GM21447 (cell line): ENCODE results near the gene TAMALIN.

Experiments
- ATAC-seq: cut with Tn5 transposase; IDR thresholded peaks from one replicate; pipeline ENCODE4 v1.9.1; 2021; ENCODE audit not compliant: unreplicated experiment

Gene TAMALIN

DNA sequence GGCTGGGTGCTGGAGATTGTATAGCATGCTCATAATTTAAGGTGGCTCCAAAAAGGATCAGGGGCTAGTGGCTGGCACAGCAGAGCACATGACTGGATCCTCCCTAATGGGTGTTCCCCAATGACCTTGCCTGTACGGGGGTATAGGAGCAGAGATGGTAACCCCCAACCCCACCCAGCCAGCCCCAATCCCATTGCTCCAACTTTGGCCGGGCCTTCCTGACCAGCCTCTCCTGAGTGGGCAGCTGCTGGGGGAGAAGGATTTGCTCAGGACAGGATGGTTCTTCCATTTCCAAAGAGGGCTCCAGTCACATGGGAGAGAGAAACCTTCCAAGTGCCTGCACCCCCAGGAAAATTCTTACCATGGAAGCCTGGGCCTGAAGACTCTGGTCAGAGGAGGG is 29.2 kb downstream of the TAMALIN start:
- no peak for ATAC-seq

DNA sequence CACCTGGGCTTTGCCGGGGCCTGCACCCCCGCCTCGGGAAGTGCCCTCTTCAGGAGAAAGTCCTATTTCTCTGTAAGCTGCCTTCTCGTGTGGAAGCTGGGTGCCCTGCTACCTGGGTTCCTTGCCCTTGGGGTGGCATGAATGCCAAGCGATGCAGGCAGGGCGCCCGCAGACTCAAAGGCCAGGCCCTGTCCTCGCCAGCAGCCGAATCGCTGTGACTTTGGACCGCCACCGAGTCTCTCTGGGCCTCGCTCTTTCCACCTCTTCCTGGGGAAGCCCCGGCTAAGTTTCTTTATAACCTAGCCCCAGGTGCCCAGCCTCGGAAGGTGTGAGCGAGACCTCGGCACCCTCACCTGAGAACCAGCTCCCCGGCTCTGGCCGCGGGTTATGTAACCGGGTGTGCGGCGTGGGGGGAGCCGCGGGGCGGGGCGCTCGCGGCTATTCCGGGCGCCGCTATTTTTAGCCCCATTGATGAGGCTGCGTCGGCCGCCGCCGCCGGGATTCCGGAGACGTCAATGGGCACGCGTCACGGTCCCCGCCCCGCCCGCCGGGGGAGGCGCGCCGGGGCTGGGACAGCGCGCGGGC is 29.9 kb downstream of the TAMALIN start:
- ATAC-seq = peak; percentile 43

DNA sequence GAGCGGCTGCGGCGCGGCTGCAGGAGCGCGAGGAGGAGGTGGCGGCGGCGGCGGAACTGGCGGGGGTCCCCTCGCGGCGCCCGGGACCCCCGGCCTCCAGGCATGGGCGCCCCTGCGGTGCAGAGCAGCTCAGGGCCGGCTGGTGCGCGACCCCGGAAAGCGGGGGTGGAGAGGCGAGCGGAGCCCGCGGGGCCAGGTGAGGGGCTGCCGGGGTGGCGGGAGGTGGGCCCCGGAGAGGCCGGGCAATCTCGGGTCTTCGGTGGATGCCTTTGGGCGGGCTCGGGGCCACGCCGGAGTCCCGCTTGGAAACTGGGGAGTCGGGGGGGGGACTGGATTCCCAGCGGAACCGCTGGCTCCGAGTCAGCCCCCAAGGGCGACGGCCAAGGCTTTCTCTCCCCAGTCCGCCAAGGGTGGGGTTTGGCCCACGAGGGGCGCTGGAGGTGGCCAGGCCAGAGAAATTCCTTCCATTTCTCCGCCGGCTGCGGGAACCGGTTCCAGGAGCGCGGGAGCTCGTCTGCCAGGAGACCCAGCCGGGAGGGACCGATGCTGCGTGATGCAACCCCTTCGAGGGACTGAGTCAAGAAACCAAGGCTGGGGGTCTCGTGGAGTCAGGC is 30.6 kb downstream of the TAMALIN start:
- no peak for ATAC-seq

DNA sequence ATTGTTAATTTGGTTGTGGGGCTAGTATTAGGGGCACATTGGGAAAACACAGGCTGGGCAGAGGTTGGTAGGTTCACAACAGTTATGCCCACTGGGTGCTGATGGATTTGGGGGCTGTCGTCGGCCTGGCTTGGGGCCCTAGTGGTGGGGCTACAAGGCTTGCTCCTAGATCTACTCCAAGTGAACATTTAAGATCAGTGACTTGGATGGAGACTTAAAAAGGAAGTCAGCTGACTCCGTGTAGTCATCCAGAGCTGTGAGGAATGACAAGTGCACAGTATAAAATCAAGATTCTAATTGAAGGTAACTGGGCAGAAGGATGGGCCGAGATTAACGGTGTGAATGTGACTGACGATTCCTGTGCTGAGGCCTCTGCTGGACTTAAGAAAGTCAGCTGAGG is 31.7 kb downstream of the TAMALIN start:
- ATAC-seq = no peak

DNA sequence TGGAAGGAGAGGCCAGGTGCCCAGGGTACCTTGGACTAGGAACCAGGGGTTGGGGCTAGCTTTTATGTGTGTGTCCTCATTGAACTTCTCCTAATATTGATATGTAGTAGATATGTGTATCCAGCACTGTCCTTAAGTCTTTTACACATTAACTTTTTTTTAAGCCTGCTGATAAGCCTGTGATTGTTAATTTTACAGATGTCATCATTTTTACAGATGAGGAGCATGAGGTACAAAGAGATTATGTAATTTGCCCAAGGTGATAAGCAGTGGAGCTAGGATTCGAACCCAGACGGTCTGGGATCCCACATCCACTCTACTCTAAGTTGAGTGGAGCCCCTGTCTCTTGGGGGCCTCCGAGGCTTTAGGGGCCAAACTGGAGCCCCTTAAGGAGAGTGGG is 34.3 kb downstream of the TAMALIN start:
- no peak for ATAC-seq

DNA sequence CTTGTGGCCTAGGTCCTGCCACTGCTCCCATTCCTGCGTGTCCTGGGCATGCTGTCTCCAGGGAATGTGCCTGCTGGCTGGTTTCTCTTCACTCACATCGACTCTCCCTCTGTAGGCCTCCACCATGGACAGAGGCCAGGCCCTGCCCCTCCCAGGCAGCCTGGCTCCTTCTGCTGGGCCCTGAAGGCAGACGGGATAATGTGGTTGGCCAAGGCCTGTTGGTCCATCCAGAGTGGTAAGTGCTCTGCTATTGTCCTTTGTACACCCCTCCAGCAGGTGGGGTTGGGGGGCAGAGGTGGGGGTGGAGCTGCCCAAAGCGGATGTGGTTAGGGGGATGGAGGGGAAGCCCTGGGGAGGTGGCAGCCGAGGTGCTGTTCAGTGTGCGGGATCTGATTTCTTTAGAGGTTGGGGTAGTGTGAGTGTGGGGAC is 35.0 kb downstream of the TAMALIN start:
- no peak for ATAC-seq

DNA sequence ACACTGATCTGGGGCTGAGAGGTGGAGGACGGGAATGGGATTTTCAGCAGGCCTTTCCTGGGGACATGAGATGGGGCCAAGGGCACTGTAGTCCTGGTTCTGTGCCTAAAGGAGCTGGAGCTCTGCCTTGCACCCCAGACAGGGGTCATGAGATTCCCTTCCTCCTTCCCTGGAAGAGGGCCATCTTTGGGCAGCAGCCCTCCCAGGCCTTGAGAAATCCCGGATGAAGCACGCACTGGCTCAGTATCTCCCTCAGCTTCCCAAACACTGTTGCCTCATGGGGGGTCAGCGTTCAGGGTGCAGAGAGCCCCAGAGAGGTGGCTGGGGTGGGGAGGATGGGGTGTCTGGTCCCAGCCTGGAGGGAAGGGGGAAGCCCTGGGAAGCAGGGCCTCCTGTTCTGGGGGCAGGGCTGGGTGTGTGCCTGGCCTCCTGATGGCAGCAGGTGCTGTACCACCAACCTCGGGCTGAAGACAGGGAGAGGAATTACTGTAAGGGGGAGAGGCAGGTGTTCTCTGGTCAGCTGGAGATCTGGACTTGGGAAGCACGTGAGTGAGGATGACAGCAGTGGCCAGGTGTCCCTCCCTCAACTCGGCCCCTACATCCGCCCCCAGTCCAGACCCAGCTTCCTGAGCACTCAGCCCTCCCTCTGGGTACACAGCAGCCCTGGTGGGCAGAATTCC is 36.1 kb downstream of the TAMALIN start:
- ATAC-seq = no peak

DNA sequence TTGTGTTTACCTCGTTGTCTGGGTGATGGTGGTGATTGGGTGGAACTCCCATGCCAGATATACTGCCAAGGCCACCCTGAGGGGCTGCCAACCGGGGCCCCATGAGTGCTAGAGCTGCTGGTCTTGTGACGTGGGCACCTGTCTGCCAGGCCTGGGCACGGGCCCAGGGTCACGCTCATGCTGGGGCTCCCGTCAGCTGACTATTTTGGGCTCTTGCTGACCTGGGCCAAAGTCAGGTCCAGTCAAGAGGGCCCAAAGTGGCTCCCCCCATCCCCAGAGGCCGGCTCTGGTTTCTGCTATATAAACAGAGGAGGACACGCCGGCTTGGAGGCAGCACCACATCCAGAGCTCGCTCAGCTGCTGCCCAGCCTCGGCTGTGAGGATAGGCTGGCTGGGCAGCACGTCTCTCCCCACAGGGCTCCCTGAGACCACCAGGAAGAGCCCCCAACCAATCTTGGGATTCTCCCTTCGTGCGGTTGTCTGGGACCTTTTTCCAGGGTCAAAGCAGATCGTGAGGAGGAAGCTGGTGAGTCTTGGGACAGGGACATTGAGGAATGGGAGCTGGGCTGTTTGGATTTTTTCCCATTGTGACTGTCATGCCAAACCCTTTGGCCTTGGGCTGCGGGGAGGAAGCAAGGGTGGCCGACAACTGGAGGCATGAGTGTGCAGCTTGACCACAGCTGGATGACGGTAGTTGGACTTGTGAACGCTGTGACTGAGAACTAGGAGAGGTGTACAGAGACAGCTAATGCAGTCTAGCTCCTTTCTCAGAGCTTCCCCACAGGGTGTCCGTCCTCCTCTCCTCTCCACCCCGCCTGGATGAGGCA is 36.9 kb downstream of the TAMALIN start:
- no peak for ATAC-seq

DNA sequence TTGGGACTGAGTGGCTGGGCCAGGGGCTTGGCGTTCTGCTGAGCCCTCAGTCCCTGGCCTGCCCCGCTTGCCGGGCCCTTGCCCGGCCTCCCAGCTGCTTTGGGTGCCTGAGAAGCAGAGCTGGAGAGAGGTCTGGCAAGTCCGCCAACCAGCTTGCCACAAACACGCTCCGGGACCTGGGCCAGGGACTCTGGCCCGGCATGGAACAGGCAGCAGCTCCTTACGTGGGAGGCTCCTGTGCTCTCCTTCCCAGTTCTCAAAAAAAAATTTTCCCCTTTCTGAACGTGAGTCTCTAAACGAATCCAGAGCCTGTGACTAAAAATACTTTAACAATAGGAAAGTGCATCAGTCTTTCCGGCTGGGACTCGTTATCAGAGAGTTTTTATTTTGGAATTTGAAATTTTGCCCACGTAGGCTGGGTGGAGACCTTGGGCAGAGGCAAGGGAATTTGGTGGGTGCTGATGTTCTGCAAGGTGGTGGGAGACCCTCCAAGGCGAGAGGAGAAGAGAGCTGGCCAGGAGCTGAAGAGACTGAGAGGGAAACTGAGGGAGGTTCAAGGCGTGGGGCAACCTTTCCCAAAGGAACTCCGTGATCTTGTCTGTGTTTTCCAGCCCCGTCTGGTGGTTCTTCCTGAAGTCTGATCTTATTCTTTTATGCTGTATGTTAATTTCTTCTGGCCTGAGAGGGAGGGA is 37.7 kb downstream of the TAMALIN start:
- ATAC-seq = no peak

DNA sequence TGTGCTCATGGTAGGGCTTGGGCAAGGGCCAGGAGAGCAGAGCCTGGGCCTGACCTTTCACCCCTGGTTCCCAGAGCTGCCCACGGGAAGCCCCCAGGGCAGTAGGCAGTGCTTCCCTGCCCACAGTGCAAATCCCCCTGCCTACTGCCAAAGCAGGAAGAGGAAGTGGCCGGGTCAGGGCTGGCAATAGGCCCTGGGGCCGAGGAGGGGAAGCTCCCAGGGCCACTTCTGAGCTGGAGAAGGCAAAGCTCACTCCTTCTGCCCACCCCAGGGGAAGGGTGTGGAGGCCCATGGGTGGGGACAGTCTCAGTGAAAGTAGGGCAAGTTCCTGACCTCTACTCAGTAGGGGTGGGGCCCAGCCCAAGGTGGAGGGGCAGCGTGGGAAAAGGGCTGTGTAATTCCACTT is 39.1 kb downstream of the TAMALIN start:
- ATAC-seq = no peak

DNA sequence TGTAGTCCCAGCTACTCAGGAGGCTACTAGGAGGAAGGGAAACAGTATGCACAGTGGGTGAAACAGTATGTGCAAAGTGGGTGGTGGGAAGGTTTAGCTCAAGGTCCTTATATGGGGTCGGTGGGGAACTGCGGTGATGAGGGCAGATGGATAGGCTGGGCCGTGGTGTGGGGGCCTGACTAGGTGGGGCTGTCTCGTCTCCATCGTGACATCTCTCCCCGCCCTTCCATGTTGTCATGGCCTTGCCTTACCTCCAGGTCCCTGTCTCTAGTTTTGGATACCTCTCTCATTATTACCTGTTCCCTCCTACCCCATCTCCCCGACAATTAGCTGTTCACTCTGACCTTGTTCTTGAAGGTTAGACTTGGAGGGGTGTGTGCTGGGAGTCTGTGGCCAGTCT is 40.1 kb downstream of the TAMALIN start:
- ATAC-seq = no peak

DNA sequence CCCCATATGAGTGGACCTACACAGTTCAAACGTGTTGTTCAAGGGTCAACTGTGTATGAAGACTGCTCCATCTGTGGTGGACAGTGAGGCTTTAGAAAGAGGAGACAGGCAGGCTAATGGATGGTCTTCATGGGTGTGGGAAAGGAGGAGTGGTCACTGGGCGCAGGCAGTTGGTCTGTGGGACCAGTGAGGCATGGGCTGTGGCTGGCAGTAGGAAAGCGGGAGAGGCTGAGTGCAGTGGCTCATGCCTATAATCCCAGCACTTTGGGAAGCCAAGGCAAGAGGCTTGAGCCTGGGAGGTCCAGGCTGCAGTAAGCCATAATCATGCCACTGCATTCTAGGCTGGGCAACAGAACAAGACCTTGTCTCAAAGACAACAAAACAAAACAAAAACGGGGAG is 42.5 kb downstream of the TAMALIN start:
- no peak for ATAC-seq

DNA sequence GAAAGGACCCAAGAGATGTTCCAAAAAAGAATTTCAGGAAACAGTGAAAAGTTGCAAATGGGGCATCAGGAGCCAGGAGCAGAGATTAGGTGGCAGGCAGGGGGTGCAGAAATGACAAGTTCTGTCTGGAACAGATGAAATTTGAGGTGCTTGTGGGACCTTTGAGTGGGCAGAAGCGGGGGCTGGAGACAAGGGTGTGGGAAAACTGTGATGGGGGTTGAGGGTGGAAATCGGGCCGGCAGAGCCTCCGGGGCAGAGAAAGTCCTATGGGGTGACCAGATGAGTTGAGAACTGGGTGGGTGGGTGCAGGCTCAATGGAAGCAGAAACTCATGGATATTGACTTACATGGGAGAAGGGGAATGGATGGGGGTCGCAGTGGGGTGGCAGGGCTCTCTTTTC is 42.9 kb downstream of the TAMALIN start:
- no peak for ATAC-seq

DNA sequence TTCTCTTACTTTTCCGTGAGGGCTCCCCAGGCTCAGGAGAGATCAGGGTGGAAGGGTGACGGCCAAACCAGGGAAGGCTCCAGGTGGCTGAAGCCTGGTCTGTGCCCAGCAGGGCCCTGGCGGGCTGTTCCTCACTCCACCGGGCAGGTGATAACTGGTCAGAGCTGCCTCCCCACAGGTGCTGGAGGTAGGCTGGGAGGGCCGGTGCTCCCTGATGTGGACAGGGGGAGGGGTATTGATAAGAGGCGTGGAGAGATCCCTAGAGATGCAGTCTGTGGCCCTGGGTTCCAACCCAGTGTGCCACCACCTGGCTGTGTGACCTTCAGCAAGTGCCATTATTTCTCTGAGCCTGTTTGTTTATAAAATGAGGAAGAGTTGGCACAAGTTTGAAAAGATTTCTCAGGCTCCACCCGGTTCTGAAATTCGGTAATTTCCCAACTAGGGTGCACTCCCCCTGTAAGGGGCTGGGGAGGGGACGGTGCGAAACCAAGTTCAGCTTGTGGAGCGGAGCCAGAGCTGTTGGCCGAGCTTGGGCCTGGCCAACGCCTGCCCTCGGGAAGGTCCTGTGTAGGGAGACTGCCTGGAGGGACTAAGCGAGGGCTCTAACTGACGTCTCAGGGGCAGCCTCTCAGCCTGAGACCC is 43.5 kb downstream of the TAMALIN start:
- ATAC-seq = no peak

DNA sequence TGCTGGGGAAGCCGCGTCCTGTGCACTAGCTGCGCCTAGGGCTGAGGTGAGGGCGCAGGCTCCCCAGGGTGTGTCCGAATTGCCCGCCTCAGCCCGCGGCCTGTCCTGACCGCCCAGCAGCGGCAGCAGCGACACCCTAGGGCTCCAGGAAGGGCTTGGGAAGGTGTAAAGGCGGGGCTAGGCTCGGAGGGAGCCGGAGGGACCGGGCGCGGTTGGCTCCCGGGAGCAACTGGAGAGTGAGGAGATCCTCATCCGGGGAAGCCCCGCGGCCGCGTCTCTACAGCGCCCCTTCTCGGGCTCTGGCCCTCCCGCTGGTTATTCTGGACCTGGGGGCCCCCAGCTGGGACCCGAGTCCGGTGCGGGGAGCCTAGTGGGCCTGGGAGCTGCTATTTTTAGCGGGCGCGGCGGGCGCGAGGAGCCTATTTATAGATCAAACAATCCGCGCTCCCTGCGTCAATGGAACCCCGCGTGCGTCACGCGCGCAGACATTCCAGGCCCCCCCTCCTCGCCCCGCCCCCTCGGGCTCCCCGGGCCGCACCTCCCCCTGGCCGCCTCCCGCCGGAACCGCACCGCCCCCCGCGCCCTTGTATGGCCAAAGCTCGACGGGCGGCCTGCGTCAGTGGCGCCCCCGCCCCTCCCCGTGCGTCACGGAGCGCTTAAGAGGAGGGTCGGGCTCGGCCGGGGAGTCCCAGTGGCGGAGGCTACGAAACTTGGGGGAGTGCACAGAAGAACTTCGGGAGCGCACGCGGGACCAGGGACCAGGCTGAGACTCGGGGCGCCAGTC is 44.2 kb downstream of the TAMALIN start, which contains the start of gene NR4A1:
Gene NR4A1 (plus strand): TSS at position 685 of the 784 bp plus-strand sequence. CDS start 2,887 bp downstream, outside the sequence.
- ATAC-seq = peak; percentile 76

DNA sequence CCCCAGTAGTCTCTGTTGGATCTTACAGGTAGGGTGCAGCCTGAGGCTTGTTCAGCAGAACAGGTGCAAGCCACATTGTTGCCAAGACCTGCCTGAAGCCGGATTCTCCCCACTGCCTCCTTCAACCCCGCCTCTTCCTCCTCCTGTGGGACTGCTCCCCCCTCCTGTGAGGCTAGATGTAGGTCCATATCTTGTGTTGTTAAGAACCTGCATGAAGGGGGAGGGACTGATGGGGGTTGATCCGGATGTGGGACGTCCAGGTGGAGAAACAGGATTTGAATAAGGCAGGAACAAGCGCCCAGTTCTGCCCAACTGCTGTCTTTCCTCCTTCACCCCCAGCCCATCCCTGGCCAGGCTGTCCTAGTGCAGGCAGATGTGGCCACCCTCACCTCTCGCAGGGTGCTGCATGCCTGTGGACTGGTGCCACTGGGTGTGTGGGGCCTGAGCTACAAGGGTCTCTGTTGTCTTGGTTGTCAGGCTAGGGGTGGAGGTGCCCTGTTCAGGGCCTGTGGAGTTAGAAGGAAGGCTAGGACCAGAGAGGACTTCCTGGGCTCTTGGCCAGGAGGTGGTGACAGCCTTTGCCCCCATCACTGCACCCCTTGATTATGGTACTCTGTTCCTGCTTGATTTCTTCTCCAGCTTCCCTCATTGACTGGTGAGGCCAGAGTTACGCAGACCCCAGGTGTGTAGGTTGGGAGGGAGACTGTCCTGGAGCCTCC is 45.9 kb downstream of the TAMALIN start:
- ATAC-seq = no peak

DNA sequence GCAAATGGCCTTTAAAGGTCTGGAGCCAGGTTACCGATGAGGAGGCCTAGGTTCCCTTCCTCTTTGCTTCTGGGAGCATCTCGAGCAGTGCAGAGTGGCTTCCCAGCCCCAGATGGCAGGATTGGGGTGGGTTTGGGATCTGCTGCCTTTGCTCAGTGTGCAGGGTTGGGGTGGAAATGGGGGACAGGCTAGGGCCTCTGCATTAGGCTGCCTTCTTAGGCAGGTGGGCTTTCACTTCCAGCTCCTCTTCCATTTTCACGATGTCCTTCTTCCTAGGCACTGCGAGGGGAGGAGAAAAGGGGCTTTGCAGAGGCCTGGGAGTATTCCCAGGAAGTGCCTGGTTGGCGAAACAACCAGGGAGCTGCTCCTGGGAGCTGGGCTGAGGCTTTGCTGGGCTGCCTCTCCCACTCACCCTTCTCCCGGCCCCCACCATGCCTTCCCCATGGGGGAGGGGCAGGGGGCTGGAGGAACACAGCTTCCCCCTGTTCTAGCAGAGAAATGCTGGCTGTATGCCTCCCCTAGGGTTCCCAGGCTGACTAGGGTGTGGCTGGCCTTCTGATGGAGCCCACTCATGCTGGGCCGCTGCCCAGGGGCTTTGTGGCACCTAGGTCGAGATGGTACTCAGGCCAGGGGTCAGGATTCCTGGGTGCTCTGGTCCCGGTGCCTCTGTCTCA is 46.9 kb downstream of the TAMALIN start:
- ATAC-seq = no peak

DNA sequence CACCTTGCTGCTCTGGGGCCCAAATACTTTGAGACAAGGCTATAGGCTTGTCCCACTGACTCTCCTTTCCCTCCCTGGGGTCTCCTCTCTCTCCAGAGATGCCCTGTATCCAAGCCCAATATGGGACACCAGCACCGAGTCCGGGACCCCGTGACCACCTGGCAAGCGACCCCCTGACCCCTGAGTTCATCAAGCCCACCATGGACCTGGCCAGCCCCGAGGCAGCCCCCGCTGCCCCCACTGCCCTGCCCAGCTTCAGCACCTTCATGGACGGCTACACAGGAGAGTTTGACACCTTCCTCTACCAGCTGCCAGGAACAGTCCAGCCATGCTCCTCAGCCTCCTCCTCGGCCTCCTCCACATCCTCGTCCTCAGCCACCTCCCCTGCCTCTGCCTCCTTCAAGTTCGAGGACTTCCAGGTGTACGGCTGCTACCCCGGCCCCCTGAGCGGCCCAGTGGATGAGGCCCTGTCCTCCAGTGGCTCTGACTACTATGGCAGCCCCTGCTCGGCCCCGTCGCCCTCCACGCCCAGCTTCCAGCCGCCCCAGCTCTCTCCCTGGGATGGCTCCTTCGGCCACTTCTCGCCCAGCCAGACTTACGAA is 47.6 kb downstream of the TAMALIN start:
- ATAC-seq = no peak
